Nephron (organoid): Measurements from ENCODE around the gene PGM2L1.
"Not testable (repeated sequence)": the region's sequence is repeated elsewhere in the genome, so short reads cannot be mapped to it uniquely, and the experiment has no call there.

Source experiments
- H3K27ac Mint-ChIP-seq, 3 experiments: 2 replicates each; pipeline ENCODE4 v1.8.0; 2020; ENCODE audit warnings: mixed read lengths in 3 of 3, mild to moderate bottlenecking in 2 of 3, moderate library complexity in 1 of 3
- H3K27me3 Mint-ChIP-seq: 2 replicates; pipeline ENCODE4 v1.8.0; 2021; ENCODE audit warnings: low read depth, mild to moderate bottlenecking, moderate library complexity, mixed read lengths
- H3K36me3 Mint-ChIP-seq: 2 replicates; pipeline ENCODE4 v1.8.0; 2020; ENCODE audit warnings: low read depth, mixed read lengths
- H3K4me1 Mint-ChIP-seq: 2 replicates; pipeline ENCODE4 v1.8.0; 2020; ENCODE audit warnings: mixed read lengths
- H3K4me3 Mint-ChIP-seq, 3 experiments: 2 replicates each; pipeline ENCODE4 v1.8.0; 2020; ENCODE audit warnings: mild to moderate bottlenecking in 3 of 3, mixed read lengths in 3 of 3, moderate library complexity in 2 of 3
- H3K9me3 Mint-ChIP-seq: 2 replicates; pipeline ENCODE4 v1.8.0; 2020; ENCODE audit warnings: mixed read lengths
- CTCF ChIP-seq, 3 experiments: fragments of 200-600 bp; sonication (generic); IDR thresholded peaks; one replicate each; pipeline ENCODE4 v1.5.0; 2021; ENCODE audit warnings: antibody characterized with exemption in 3 of 3; ENCODE audit not compliant: unreplicated experiment in 3 of 3

Gene PGM2L1

GRCh38 chr11:74339619-74340018, 58.6 kb downstream of the PGM2L1 start:
- H3K9me3 Mint-ChIP-seq: no peaks in the 10 kb centered on the region
- no peak for TF ChIP-seq CTCF (IDR thresholded peaks at IDR 0.05; ENCODE audit: unreplicated experiment in 3 of 3)
- no peak overlapping the region for H3K4me3 Mint-ChIP-seq
- H3K36me3 Mint-ChIP-seq: peaks cover 46% of the 10 kb centered on the region
- no peaks in the 10 kb centered on the region for H3K4me1 Mint-ChIP-seq
- H3K27ac Mint-ChIP-seq: no peak overlapping the region
- no peaks in the 10 kb centered on the region for H3K27me3 Mint-ChIP-seq

DNA sequence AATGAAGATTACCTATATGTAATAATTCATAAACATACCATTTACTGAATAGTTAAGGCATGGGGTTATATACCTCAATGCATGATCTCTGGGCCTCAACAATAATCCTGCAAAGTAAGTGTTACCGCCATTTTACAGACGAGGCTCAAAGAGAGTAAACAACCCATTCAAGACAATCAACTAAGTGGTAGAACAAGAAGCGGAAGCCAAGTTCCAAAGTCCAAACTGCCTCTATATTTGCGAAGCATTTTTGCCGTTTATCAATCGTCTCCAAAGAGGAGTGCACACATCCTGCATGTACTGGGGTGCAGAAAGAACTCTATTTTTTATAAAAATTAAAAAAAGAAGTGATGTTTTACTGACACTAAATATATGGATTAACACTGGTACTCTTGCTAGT, 59.3 kb downstream of the PGM2L1 start:
- no peak overlapping the region for H3K4me3 Mint-ChIP-seq
- no peaks in the 10 kb centered on the region for H3K27me3 Mint-ChIP-seq
- H3K27ac Mint-ChIP-seq: no peak overlapping the region
- peaks cover 40% of the 10 kb centered on the region for H3K36me3 Mint-ChIP-seq
- H3K9me3 Mint-ChIP-seq: no peaks in the 10 kb centered on the region
- H3K4me1 Mint-ChIP-seq: no peaks in the 10 kb centered on the region
- no peak for TF ChIP-seq CTCF (IDR thresholded peaks at IDR 0.05; ENCODE audit: unreplicated experiment in 3 of 3)

DNA sequence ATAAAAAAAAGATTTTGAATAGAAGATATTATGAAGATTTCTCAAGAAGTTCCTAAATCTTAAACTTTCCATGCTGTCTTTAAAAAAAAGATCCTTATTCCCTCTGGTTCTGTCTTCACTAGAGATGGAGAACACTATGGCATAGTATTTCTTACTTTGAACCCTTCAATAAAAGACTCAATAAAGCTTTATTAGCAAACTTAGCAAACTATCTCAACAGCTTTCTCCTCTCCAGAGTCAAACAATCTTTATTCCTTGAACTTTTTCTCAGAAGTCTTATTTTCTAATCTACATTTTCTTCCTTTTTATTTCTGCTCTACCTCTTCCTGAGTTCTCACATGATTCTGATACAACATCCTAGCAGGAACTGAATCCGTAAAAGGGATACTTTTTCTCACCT, 65.0 kb downstream of the PGM2L1 start:
- no peaks in the 10 kb centered on the region for H3K4me1 Mint-ChIP-seq
- no peak for TF ChIP-seq CTCF (IDR thresholded peaks at IDR 0.05; ENCODE audit: unreplicated experiment in 3 of 3)
- H3K36me3 Mint-ChIP-seq: peaks cover 7% of the 10 kb centered on the region
- H3K27ac Mint-ChIP-seq: no peak overlapping the region
- no peak overlapping the region for H3K4me3 Mint-ChIP-seq
- H3K9me3 Mint-ChIP-seq: no peaks in the 10 kb centered on the region
- no peaks in the 10 kb centered on the region for H3K27me3 Mint-ChIP-seq

- Mint-ChIP-seq H3K4me3 (no peak overlapping the region), H3K36me3 (peaks cover 6% of the 10 kb centered on the region), H3K9me3 (peaks cover 2% of the 10 kb centered on the region), H3K27me3 (no peaks in the 10 kb centered on the region), H3K27ac (no peak overlapping the region), H3K4me1 (no peaks in the 10 kb centered on the region)
- no peak for TF ChIP-seq CTCF (IDR thresholded peaks at IDR 0.05; ENCODE audit: unreplicated experiment in 3 of 3)
These were observed 65.9 kb downstream of the PGM2L1 start for GRCh38 chr11:74332291-74332690.

GRCh38 chr11:74331000-74331399, 67.2 kb downstream of the PGM2L1 start:
- H3K4me3 Mint-ChIP-seq, H3K27me3 Mint-ChIP-seq, H3K9me3 Mint-ChIP-seq, H3K27ac Mint-ChIP-seq, H3K36me3 Mint-ChIP-seq: not testable (repeated sequence)
- H3K4me1 Mint-ChIP-seq: peaks cover 13% of the 10 kb centered on the region

DNA sequence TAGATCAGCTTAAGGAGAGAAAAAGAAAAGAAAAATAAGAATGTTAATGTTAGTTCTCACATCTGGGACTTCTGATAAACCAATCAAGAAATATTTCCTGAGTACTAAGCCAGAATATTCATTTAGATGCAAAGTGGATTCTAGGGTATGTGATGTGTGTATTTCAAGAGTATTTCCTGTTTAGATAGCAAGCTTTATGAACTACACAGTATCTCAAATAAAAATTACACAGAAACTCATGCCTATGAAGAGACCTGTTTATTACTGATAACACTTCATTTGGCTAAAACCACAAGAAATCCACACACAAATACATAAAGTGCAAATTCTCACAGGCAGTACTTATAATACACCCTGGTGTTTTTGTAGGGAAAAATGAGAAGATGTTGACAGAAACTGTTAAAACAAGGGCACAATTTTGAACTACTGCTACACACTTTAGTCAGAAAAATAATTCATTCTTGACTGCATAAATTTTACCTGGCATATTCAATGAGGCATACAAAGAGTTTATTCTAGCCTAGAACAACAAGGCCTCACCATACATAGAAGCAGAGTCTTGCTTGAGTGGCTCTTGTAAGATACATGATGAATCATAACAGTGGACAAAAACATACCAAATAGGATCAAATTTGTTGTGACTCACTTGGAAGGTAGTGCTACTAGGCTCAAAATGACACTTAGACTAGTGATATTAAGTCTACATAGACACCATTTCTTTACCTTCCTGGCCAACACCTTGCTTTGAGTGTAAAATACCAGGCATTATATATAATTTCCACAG, 68.0 kb downstream of the PGM2L1 start:
- H3K36me3 Mint-ChIP-seq: peaks cover 6% of the 10 kb centered on the region
- no peak for TF ChIP-seq CTCF (IDR thresholded peaks at IDR 0.05; ENCODE audit: unreplicated experiment in 3 of 3)
- no peak overlapping the region for H3K4me3 Mint-ChIP-seq
- peaks cover 3% of the 10 kb centered on the region for H3K9me3 Mint-ChIP-seq
- peaks cover 20% of the 10 kb centered on the region for H3K4me1 Mint-ChIP-seq
- no peak overlapping the region for H3K27ac Mint-ChIP-seq
- no peaks in the 10 kb centered on the region for H3K27me3 Mint-ChIP-seq
